ENCODE results near the gene C1GALT1. TPM values are rescaled to one million over a fixed set of nuclear protein-coding genes. Genes with fewer than 3 reads are reported as not detected.

C1GALT1 gene
- total RNA-seq, 1 experiment from 2014 or later: 54.2 TPM

GRCh38 chr7:7146837-7147236 is 35.5 kb upstream of the C1GALT1 start:
- Histone ChIP-seq H3K79me2 (ENCODE audit: low read depth) (no peaks in the 10 kb centered on the region), H3K9me2 (ENCODE audit: insufficient read depth) (no peaks in the 10 kb centered on the region), H3K4me1 (replicated peaks; ENCODE audit: insufficient read depth) (no peaks in the 10 kb centered on the region), H3K36me3 (ENCODE audit: low read depth) (no peaks in the 10 kb centered on the region), H3F3A (ENCODE audit: insufficient read depth, low read depth) (no peaks in the 10 kb centered on the region), H2AFZ (no peak overlapping the region), H4K20me1 (ENCODE audit: insufficient read depth) (no peaks in the 10 kb centered on the region), H3K9me3 (ENCODE audit: insufficient read depth, low read depth) (no peaks in the 10 kb centered on the region), H3K27ac (no peak overlapping the region), H3K4me3 (no peak overlapping the region), H3K27me3 (ENCODE audit: insufficient read depth, low read depth) (no peaks in the 10 kb centered on the region), H3K4me2 (no peak overlapping the region)
- intact Hi-C loops (cut with micrococcal nuclease; ENCODE audit: unreplicated experiment): no loop called here
- DNase-seq: no peak
- TF ChIP-seq CTCF (conservative IDR thresholded peaks at IDR 0.05) (no peak), EZH2 (IDR thresholded peaks at IDR 0.05; ENCODE audit: low read depth) (no peak)
- POLR2A ChIA-PET (ENCODE audit: unreplicated experiment): no interaction called here
- BruUV-seq (replicated peaks): no TSS peak
- CTCF ChIA-PET: interaction anchor here (0.6 kb wide), 1 partner anchor 42 kb away, joined by 3 read pairs; no protein-coding TSS in a partner anchor

- Histone ChIP-seq H3K4me2 (no peak overlapping the region), H3K27ac (no peak overlapping the region), H2AFZ (no peak overlapping the region), H3K9me2 (ENCODE audit: insufficient read depth) (no peaks in the 10 kb centered on the region), H3K4me3 (no peak overlapping the region), H3K36me3 (ENCODE audit: low read depth) (no peaks in the 10 kb centered on the region), H3F3A (ENCODE audit: insufficient read depth, low read depth) (no peaks in the 10 kb centered on the region), H4K20me1 (ENCODE audit: insufficient read depth) (no peaks in the 10 kb centered on the region), H3K4me1 (replicated peaks; ENCODE audit: insufficient read depth) (no peaks in the 10 kb centered on the region), H3K9me3 (ENCODE audit: insufficient read depth, low read depth) (no peaks in the 10 kb centered on the region), H3K79me2 (ENCODE audit: low read depth) (no peaks in the 10 kb centered on the region), H3K27me3 (ENCODE audit: insufficient read depth, low read depth) (no peaks in the 10 kb centered on the region)
- intact Hi-C loops (cut with micrococcal nuclease; ENCODE audit: unreplicated experiment): no loop called here
- ChIA-PET POLR2A (ENCODE audit: unreplicated experiment) (no interaction called here), CTCF (interaction anchor here (0.6 kb wide), 1 partner anchor 52 kb away, joined by 4 read pairs; no protein-coding TSS in a partner anchor)
- DNase-seq: peak in 1 of 2 experiments; percentile 23
- TF ChIP-seq CTCF (conservative IDR thresholded peaks at IDR 0.05): no peak
- TF ChIP-seq EZH2 (IDR thresholded peaks at IDR 0.05; ENCODE audit: low read depth): no peak
- no TSS peak for BruUV-seq (replicated peaks)
These were observed 33.4 kb upstream of the C1GALT1 start for GRCh38 chr7:7148798-7149481.

GRCh38 chr7:7151285-7151684 is 31.1 kb upstream of the C1GALT1 start:
- intact Hi-C loops (cut with micrococcal nuclease; ENCODE audit: unreplicated experiment): no loop called here
- no peaks in the 10 kb centered on the region for H3K27me3 ChIP-seq (ENCODE audit: insufficient read depth, low read depth)
- no peaks in the 10 kb centered on the region for H3K36me3 ChIP-seq (ENCODE audit: low read depth)
- no peaks in the 10 kb centered on the region for H3K9me3 ChIP-seq (ENCODE audit: insufficient read depth, low read depth)
- H3K79me2 ChIP-seq (ENCODE audit: low read depth): no peaks in the 10 kb centered on the region
- POLR2A ChIA-PET (ENCODE audit: unreplicated experiment): no interaction called here
- no peak for DNase-seq
- H3K4me1 ChIP-seq (replicated peaks; ENCODE audit: insufficient read depth): no peaks in the 10 kb centered on the region
- TF ChIP-seq EZH2 (IDR thresholded peaks at IDR 0.05; ENCODE audit: low read depth): no peak
- TF ChIP-seq CTCF (conservative IDR thresholded peaks at IDR 0.05): no peak
- H3K4me3 ChIP-seq: no peak overlapping the region
- no peak overlapping the region for H3K27ac ChIP-seq
- H3K9me2 ChIP-seq (ENCODE audit: insufficient read depth): no peaks in the 10 kb centered on the region
- no TSS peak for BruUV-seq (replicated peaks)
- H3K4me2 ChIP-seq: no peak overlapping the region
- H2AFZ ChIP-seq: no peak overlapping the region
- no peaks in the 10 kb centered on the region for H4K20me1 ChIP-seq (ENCODE audit: insufficient read depth)
- H3F3A ChIP-seq (ENCODE audit: insufficient read depth, low read depth): no peaks in the 10 kb centered on the region
- CTCF ChIA-PET: no interaction called here
